Fibroblast of mammary gland (primary cell): Measurements from ENCODE around the gene SPATA2L.
"Not testable (repeated sequence)": the region's sequence is repeated elsewhere in the genome, so short reads cannot be mapped to it uniquely, and the experiment has no call there.

Experiments
- DNase-seq: peaks from one replicate; pipeline ENCODE4 v3.0.0-alpha.2; 2010; ENCODE audit warnings: low read depth
- H3K4me3 ChIP-seq: 2 replicates; pipeline ENCODE4 v1.5.1; 2011; ENCODE audit warnings: low read depth, mild to moderate bottlenecking, low read length, moderate library complexity; ENCODE audit not compliant: control insufficient read depth
- CTCF ChIP-seq: conservative IDR thresholded peaks from 2 replicates; pipeline ENCODE4 v1.5.1; 2011; ENCODE audit warnings: low read depth, low read length, inconsistent platforms; ENCODE audit not compliant: control insufficient read depth, insufficient read depth

The SPATA2L gene

GRCh38 chr16:89695086-89695874 lies 6.2 kb downstream of the SPATA2L start:
- no peak for TF ChIP-seq CTCF
- DNase-seq: no peak
- H3K4me3 ChIP-seq: no peak overlapping the region

GRCh38 chr16:89694784-89695085 lies 6.8 kb downstream of the SPATA2L start:
- H3K4me3 ChIP-seq, DNase-seq: not testable (repeated sequence)

GRCh38 chr16:89693931-89694783 lies 7.3 kb downstream of the SPATA2L start:
- no peak overlapping the region for H3K4me3 ChIP-seq
- DNase-seq: no peak
- no peak for TF ChIP-seq CTCF

- no peak for DNase-seq
- TF ChIP-seq CTCF: no peak
- H3K4me3 ChIP-seq: no peak overlapping the region
Observed at GRCh38 chr16:89693289-89693731, 8.2 kb downstream of the SPATA2L start.

DNA sequence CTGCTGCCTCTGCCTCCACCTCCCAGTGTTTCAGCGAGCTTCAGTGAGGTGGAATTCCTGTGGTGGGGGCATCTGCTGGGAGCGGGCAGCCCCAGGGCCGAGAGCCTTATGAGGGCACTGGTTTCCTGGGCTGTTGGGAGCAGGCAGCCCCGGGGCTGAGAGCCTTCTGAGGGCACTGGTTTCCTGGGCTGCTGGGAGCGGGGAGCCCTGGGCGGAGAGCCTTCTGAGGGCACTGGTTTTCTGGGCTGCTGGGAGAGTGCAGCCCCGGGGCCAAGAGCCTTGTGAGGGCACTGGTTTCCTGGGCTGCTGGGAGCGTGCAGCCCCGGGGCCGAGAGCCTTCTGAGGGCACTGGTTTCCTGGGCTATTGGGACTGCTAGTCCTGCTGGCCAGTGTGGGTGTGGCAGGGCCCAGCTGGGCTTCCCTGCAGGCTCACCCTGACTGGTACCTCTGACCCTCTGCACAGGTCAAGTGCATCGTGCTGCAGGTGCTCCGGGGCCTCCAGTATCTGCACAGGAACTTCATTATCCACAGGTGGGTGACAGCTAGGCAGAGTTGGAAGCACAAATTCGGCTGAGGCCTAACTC lies 9.4 kb downstream of the SPATA2L start:
- no peak overlapping the region for H3K4me3 ChIP-seq
- no peak for DNase-seq
- TF ChIP-seq CTCF: no peak

- no peak for DNase-seq
- TF ChIP-seq CTCF: no peak
- no peak overlapping the region for H3K4me3 ChIP-seq
Observed at GRCh38 chr16:89691231-89691985, 10.1 kb downstream of the SPATA2L start.
